NCI-H748 treated with DMSO at 0.1 percent for 48 hours (cell line): ENCODE results near the gene GNPTG.
A peak's percentile ranks its signal among the peaks of the same experiment; 100 is the strongest.

Source experiments
- DNase-seq: peaks from one replicate; lab custom pipeline; 2025; lab: John Stamatoyannopoulos, UW

The GNPTG gene

DNA sequence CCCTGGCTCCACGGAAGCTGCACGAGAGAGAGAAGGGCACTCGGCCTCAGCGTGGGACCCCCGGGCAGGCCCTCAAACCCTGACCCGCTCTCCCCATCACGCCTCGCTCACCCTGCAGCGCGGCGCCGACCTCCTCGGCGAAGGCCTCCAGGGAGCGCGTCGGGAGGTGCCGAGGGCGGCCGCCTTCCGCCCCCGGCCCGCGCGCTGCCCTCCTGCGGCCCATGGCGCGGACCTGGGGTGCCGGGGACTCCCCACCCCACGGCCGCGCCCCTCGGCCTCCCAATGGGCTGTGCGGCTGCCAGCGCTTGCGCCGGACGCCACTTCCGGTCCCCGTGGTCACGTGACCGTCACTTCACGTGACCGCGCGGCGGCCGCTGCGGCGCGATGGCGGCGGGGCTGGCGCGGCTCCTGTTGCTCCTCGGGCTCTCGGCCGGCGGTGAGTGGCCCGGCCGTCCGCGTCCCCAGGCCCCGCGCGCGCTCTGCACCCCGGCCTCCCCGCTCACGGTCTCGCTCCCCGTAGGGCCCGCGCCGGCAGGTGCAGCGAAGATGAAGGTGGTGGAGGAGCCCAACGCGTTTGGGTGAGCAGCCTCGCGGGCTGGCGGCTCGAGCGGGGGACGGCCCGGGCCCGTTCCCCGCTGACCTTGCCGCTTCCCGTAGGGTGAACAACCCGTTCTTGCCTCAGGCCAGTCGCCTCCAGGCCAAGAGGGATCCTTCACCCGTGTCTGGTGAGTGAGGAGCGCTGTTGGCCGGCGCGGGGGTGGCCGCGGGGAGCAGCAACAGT is at the start of gene GNPTG, which contains the start of gene TSR3:
Gene GNPTG (plus strand): TSS at position 350 of the 781 bp plus-strand sequence. CDS start 35 bp downstream, at position 385.
Gene TSR3 (minus strand): TSS at position 297 of the 781 bp plus-strand sequence. CDS start 74 bp downstream, at position 223.
- peak; percentile 24 for DNase-seq

DNA sequence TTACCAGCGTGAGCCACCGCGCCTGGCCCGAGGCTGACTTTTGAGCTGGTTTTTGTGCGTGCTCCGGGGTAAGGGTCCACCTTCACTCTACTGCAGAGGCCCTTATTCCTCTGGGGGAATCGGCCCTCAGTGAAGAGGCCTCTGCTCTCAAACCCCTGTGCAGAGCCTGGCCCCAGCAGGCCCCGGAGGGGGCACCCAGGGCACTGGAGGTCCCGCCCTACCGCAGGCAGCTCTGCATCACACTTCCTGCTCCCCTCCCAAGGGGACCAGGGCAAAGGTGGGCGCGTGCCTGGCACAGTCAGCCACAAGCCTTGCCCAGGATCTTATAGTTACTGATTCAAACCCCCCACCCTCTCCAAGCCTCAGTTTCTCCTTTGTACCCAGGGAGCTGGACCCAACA is 45.9 kb upstream of the GNPTG start:
- DNase-seq, result no peak

- no peak for DNase-seq
These were observed 45.4 kb upstream of the GNPTG start for GRCh38 chr16:1306334-1306733.

DNA sequence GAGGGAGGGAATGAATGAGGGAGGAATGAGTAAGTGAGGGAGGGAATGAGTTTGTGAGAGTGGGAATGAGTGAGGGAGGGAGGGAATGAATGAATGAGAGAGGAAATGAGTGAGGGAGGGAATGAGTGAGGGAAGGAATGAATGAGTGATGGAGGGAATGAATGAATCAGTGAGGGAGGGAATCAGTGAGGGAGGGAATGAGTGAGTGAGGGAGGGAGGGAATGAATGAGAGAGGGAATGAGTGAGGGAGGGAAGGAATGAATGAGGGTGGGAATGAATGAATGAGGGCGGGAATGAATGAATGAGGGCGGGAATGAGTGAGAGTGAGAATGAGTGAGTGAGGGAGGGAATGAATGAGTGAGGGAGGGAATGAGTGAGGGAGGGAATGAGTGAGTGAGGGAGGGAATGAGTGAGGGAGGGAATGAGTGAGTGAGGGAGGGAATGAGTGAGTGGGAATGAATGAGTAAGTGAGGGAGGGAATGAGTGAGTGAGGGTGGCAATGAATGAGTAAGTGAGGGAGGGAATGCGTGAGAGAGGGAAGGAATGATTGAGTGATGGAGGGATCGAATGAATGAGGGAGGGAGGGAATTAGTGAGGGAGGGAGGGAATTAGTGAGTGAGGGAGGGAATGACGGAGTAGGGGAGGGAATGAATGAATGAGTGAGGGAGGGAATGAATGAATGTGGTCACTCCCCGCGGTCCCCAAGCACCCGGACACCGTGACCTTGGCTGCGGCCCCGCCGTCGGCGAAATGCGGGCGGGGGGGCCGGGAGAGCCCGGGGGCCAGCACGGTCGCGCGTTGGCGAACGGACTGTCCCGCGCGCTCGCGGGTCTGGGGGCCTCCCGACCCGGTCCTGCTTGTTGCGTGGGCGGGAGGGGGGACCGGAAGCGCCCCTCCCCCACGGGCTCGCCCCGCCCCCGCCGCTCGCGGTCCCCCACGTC is 43.4 kb upstream of the GNPTG start:
- DNase-seq, result no peak

GRCh38 chr16:1308977-1309885 is 42.5 kb upstream of the GNPTG start, which contains the start of gene UBE2I:
Gene UBE2I (plus strand): TSS chr16:1309636. CDS start chr16:1314031, 4,395 bp downstream.
- DNase-seq, result peak; percentile 75

GRCh38 chr16:1309888-1310831 is 41.6 kb upstream of the GNPTG start:
- no peak for DNase-seq

DNA sequence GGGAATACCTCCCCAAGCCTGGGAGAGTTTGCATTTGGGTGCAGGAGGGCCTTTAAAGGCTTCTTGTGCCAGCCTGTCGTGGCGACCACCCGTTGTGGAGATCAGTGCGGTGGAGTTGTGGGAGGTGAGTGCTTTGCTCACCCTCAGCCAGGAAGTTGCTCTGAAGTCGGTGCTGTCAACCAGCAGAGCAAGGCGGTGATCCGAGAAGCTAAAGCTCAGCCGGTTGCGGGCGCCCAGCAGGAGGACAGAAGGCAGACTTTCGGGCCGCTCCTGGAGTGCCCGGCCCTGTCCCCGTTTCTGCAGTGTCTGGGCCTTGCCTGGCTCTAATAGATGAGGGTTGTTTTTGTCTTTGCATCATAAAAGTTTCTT is 40.9 kb upstream of the GNPTG start:
- DNase-seq, result no peak

GRCh38 chr16:1311212-1311737 is 40.5 kb upstream of the GNPTG start:
- DNase-seq, result no peak

DNA sequence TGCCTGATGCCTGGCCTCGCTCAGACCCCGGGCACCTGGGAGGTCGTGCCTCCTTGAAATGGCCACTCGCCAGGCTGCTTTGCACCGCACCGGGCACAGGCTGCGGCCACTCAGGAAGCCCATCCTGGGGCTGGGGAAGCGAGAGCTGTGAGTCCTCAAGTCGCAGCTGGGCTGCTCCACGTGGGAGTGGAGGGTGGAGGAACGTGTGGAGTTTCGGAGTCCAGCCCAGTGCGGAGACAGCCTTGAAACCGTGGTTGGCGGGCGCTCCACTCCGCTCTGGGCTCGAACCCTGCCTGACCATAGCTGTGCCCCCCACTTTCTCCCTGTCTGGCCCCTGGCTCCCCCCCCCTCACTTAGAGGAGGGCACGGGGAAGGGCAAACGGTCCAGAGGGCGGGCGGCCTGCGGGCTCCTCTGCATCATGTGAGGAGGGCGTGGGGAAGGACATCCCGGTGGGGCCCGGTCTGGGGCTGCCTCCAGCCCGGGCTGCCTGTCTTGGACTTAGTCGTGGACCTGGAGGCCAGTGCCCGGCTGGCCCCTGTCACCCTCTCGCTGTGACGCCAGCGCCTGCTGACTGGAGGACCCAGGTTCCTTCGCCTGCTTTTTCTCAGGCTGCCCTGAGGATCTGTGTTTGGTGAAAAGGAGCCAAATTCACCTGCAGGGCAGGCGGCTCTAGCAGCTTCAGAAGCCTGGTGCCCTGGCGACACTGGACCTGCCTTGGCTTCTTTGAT is 39.8 kb upstream of the GNPTG start:
- DNase-seq, result no peak

DNA sequence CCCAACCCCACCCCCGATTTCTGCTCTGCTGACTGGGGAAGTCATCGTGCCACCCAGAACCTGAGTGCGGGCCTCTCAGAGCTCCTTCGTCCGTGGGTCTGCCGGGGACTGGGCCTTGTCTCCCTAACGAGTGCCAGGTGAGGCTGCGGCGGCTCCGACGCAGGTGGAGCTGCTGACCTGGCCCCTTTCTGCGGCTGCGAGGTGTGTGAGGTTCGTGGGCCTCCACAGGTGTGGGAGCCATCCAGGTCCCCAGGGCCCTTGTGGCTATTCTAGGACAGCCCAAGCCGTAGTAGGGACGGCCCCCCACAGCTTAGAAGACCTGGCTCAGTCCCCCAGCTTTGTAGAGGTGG is 39.3 kb upstream of the GNPTG start:
- DNase-seq, result no peak

DNA sequence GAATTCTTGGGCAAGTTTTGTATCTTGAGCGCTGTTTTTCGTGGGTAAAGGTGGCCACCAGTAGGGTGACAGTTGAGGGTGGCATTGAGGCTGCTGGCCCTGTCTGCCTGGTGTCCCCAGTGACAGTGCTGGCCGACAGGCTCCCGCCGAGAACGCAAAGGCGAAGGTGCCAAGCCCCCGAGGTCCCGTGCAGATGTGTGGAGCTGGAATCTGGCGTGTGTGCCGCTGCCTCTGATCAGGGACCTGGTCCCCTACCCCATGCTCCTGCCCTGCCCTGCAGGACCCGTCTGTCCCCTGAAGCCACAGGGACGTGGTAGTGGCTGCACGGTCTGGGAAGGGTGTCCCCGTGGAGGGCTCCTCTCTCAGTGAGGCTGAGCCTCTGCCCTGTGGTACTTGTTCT is 38.8 kb upstream of the GNPTG start:
- DNase-seq, result no peak

GRCh38 chr16:1313721-1314369 is 37.9 kb upstream of the GNPTG start:
- DNase-seq, result no peak

DNA sequence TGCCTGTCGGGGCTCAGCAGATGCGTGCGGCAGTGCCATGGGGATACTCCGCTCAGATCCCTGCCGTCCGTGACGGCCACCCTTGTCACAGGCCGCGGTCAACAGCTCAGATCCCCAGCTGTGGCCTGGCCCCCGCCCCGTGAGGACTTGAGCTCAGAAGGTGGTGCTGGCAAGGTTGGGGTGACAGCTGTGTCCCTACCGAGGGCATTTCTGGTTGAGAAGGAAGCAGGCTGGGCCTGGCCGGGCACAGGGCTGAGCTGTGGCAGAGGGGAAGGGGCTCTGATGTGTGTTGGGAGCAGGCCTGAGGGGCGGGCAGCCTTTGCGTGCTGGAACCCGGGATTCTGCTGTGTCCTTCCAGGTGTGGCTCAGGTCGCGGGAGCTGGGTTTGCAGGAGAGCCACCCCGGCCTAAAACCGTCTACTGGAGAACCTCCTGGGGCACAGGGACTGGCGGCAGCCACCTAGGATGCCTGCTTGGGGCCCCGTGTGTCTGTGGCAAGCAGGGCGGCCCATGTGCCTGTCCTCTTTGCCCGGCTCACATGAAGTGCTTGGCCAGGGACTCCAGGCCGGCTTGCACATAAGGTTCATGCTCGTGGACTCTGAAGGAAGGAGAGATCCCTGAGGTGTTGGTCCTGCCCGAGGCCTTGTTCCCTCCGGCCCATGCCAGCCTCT is 37.2 kb upstream of the GNPTG start:
- DNase-seq, result no peak

- DNase-seq, result no peak
These were observed 36.4 kb upstream of the GNPTG start for GRCh38 chr16:1315081-1316032.

- no peak for DNase-seq
These were observed 35.7 kb upstream of the GNPTG start for GRCh38 chr16:1316033-1316405.

- no peak for DNase-seq
These were observed 34.1 kb upstream of the GNPTG start for GRCh38 chr16:1317479-1318267.

- DNase-seq, result no peak
These were observed 33.5 kb upstream of the GNPTG start for GRCh38 chr16:1318268-1318545.
